Daoy (cell line): ENCODE data around the gene HGF. TPM values are rescaled to one million over a fixed set of nuclear protein-coding genes. Genes with fewer than 3 reads are reported as not detected.
"Not testable (repeated sequence)": the region's sequence is repeated elsewhere in the genome, so short reads cannot be mapped to it uniquely, and the experiment has no call there.

Experiments
- DNase-seq: peaks from one replicate; pipeline ENCODE4 v3.0.0-alpha.2; 2015; ENCODE audit warnings: low read depth
- total RNA-seq: library from RNA; depleted of rRNA; stranded (reverse); fragments of >200 nt; shearing (Covaris generic); gene quantifications from 2 replicates; pipeline ENCODE4 v1.2.3, GENCODE V29; 2014

Gene HGF
- total RNA-seq, 1 experiment from 2014 or later: not detected

DNA sequence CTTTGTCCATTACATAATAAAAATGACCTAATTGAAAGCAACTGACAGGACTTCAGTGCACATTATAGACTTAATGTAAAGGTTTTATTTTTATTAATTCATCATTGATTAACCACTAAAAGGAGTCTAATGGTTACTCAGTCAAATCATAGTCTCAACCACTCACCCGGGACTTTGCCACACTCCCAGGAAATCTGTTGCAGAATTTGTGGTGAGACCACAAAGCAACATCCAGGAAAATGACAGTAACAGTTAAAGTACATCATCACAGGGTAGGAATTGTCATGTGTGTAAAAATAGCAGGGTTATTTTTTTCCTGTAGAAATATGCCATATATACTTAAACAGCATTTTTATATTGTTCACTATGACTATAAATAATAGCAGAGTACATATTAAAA, 6.3 kb upstream of the HGF start:
- no peak for DNase-seq

DNA sequence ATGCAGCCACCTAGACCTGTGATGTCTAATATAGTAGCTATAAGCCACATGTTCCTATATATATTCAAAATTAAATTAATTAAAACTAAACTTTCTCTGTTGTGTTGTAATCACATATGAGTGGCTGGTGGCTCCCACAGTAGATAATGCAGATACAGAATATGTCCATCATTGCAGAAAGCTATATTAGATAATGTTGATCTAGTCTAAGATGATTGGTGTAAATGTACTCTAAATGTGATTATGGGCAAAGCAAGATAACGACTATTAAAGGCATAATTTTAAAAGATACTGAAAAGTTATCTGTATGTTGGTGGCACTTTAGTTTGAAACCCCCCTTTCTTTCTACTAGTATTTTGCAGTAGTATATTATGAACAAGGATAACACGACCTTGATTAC, 5.7 kb upstream of the HGF start:
- DNase-seq: no peak

DNA sequence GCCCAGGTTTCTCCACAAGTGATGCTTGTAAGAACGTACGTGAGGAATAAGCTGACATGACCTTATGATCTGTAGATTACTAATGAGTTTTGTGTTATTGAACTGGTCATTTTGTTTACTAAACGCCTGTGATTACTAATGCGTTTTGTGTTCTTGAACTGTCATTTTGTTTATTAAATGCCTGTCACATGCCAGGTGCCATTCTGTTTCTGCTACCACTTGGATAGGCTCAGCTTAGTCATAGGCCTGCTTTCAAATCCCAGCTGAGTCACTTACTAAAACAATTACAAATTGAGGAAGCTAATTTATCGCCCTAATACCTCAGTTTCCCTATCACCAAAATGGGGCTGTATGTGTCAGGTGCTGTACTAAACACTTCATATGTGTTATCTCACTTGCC, 4.7 kb upstream of the HGF start:
- no peak for DNase-seq

DNA sequence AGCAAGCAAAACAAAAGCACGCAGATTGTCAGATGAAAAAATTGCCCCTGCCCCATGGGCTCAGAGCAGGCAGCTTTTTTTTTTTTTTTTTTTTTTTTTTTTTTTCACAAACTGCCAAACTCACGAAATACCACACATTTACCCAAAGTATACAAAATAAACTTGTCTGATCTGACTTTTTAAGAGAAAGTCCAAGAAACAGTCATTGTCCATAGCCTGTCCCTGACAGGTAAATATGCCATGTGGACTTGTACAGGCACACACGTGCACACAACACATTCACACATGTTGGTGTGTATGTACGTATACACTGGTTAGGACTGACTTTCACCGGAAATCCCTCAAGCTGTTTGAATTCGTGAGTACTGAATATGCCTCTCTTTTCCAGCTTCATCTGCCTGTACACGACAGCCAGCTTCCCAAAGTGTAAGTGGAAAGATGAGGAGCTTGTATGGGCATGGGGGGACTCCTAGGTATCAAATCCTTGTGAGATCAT, 929 bp upstream of the HGF start:
- DNase-seq: no peak

DNA sequence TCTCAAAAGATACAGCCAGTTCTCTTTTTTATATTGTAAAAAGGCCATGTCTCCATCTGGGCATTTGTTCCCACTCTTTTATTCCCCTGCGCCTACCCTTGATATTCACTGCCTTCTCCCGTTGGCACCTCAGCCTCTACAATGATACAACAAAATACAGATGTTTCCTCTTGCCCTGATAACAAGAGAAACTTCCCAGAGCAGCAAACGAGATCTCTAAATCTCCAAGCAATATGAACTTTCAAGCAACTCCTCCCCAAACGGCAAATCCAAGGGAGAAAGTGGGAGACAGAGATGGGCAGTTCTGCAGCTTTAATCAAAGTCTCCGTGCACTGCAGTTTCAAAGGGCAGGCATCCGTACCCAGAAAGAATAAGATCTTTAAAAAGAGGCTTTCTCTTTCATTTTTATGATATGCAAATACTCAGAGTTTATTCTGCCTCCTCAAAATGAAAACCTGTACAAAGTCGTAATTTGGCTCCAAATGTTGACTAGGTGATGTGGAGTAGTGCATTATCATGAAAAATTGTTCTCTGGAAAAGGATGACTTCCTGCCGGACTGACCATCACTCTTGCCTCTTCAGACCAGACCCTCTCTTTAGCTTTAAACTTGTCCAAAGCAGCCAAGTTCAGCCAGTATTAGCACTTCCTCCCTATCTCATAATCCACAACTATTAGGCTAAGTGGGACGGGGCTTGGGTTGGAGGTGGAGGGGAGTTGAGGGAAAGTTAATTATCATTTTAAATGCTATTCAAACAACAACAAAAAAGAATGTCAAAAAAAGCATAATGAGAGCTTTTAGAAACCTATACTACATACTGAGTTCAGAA, 682 bp downstream of the HGF start:
- DNase-seq: no peak

DNA sequence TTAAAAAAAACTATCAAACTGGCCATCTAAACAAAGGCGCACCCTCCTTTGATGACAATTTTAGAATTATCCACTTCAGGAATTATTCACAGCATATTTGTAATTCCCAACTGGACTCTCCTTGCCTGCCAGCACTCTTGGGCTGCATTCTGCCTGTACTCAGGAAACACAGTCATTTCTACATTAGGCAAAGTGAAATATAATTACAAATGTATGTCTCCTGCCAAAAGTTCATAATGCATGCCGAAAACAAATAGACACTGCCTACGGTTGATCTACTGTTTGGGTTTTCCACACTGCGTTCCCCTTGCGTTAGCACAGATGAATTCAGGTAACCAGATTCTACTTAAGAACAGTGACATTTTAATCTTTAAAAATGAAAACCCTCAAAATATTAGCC, 1.9 kb downstream of the HGF start:
- no peak for DNase-seq

DNA sequence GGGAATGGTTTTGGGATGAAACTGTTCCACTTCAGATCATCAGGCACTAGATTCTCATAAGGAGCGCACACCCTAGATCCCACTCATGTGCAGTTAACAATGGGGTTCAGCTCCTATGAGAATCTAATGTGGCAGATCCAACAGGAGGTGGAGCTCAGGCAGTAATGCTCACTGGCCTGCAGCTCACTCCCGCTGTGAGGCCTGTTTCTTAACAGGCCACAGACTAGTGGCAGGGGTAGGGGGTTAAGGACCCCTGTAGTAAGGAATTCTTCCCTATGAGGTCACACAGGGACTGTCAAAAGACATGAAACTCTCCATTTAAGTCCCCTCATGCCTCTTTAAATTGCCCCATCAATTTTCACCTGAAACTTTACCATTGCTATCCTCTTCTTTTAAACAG, 8.0 kb downstream of the HGF start:
- no peak for DNase-seq

DNA sequence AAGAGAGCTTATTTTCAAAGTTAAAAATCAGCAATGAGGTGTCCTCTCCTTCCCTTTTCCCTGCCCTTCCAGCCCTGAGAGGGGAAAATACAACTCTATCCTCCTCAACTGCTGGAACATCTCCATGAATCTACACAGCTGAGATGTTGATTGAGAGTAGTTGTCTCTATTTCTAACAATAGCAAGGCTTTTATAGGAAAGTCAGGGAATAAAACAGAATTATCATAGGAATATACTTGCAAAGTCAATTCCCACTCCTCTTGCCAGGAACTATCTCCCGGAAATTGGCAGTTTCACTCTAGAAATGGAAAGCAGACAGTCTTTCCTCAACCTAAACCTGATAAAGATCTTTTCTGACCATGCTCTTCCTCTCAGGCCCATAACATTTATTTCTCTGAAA, 8.8 kb downstream of the HGF start:
- no peak for DNase-seq

DNA sequence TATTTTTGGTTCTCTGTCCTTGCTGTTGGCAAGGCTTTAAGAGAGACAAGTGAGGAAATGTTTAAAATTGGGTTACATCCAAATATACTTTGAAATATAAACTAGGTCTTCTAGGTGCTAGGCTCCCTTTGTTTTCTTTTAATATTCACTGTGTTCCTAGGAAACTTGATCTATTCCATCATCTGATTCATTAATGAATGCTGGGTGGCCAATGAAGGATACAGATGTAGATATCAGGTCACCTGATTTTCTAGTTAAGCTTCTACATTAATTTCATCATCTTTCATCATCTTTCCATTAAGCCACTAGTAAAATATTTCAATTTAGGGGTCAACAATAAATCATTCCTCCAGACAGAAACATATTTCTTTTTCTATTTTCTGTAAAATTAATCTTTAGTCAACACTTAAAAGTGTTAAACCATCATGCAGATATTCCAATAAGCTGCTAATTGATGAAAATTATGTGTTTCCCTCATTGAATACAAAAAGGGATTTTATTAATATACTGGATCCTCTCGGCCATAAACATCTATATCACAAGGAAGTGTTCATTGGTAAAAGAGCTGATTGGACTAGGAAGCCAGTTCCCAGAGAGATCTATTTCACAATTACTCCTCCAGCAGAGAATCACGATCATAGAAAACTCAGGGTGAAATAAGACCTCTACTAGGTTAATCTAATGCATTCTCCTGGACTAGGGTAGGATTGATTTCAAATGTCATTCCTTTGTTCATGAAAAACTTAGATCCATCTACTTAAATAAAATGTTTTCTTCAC, 14.7 kb downstream of the HGF start:
- DNase-seq: no peak

DNA sequence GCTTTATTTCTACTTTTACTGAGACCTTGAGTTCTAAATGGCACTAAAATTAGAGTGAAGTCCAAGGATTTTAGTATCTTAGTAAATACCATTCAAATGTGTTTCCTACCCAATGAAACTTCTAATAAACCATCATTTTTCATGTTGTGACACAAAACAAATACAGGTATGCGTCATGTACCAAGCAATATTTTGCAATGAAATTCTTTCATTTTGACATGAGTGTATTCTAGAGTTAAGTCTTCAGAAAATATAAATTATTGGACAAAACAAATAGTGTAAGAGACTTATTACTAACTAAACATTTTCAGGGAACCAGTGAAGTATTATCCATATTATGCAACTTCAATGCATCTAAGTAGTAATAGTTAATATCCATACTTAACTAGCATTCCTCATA, 16.5 kb downstream of the HGF start:
- no peak for DNase-seq

DNA sequence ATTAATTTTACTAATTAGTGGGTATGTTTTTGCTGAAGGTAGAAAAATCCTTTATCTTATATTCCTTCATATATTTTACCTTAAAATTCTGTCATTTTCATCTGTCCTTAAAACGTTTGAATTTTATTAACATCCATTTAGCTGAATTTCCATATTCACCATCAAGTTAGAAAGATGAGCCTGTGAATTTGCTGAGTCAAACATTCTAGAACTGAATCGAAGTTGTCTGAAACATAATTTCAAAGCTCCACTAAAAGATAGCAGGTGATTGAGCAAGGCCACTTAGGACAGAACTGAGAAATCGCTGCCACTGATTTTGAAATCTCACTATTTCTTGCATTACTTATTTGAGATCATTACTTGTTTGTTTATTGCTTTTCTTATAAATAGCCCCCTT, 17.5 kb downstream of the HGF start:
- no peak for DNase-seq

DNA sequence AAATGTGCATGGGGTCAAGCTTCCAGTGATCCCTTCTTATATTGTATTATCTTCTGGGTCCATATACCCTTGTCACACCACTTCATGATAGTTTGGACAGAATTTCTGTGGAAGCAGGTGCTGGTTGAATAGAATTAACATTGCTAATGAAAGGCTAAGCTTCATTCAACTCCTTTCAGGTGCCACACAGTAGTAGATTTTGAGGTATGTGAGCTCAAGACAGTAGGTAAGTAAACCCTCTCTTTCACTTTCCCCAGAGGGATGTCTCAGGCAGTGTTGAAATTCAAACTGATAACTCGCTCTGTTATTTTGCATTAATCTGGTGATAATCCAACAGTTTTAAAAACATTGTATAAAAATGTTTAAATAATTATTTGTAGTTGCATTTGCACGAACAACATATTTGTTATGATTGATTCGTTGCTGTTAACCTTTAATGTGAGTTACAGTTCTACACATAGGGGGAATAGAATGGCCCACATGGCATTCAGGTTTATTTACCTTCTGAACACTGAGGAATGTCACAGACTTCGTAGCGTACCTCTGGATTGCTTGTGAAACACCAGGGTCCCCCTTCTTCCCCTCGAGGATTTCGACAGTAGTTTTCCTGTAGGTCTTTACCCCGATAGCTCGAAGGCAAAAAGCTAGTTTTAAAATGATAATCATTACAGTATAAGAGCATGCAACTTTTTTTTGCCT, 18.1 kb downstream of the HGF start:
- DNase-seq: no peak

DNA sequence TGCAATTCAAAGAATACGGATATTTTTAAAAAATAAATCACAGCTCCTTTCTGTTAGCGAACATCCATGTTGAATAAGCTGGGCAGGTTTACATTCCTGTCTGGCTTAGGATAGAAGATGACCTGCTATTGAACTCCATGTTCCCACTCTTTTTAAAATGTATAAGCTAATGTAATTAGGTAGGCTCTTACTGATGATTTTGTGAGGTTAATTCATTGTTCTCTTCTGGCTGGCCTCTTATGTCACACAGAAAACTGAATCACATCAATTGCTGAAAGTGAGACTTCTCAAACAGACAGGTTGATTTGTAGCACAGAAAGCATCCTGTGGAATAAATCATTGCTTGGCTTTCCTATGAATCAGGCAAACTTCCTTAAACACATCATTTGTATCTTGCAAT, 24.2 kb downstream of the HGF start:
- no peak for DNase-seq

DNA sequence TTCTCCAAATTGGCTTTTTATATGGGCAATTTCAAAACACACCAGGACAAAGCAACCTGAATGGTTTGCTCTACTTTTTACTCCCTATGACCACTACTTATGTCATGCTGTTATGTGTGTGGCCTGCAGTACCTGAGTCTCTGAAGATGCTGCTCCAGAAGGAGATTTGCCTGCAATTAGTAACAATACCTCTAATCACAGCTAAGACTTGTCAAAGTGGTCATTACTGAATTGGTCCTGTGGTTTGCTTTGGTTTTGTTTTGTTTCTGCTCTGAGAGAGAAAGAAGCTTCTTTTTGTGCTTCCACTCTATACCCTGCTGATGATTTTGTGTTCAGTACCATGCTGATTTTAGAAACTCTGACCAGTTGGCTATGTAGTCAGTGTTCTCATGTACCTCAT, 25.5 kb downstream of the HGF start:
- no peak for DNase-seq

DNA sequence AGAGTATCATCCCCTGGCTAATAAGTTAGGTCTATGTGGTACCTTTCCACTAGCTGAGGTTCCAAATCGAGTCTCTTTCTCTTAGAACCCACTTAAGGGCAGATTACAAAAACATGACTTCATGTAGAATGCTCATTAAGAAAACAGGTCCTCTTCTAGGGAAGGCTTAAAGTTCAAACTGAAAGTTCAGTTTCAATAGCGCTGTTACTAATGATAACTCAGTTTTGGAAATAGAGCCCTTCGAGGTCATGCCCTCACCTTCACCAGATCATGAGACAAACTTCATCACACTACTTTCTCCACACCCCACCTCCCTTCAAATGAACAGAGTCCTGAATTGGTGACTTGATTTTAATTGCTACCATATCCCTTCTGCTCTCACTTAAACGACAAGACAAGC, 26.2 kb downstream of the HGF start:
- DNase-seq: no peak

DNA sequence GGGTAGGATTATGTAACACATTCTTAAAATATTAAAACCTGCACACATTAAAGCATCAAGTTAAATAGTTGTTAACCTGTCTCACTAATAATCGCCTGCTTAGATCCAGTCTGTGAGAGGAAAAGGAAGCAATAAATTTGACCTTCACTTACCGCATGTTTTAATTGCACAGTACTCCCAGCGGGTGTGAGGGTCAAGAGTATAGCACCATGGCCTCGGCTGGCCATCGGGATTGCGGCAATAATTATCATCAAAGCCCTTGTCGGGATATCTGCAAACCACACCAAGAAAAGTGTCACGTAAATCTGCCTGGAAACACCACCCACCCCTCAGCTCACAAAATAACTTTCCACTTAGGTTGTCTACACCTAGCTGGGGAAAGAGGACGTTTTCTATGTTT, 26.6 kb downstream of the HGF start:
- no peak for DNase-seq

DNA sequence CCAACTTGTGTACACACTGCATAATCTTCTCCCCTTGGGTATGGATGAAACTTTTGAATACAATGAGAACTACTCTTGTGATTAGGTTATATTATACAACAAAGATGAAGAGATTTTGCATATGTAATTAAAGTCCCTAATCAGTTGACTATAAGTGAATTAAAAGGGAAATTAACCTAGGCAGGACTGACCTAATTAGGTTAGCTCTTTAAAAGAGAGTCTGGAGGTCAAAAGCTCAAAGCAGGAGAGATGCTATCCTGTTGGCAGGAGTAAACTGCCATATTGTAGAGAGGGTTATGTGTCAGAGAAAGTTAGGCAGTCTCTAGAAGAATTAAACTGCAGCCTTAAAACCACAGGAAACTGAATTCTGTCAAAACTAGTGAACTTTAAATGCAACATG, 29.4 kb downstream of the HGF start:
- DNase-seq: no peak

DNA sequence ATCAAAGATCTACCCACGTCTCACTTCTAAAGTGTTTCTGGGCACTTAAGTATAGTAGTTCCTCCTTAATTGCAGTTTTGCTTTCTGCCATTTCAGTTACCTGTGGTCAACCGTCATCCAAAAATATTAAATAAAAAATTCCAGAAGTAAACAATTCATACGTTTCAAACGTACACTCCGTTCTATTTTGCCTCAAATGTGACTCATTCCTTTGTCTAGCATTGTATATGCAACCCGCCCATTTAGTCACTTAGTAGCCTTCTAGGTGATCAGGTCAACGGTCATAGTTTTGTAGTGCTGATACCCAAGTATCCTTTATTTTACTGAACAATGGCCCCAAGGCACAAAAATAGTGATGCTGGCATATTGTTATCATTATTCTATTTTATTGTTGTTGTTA, 33.8 kb downstream of the HGF start:
- peak; percentile 5 for DNase-seq

DNA sequence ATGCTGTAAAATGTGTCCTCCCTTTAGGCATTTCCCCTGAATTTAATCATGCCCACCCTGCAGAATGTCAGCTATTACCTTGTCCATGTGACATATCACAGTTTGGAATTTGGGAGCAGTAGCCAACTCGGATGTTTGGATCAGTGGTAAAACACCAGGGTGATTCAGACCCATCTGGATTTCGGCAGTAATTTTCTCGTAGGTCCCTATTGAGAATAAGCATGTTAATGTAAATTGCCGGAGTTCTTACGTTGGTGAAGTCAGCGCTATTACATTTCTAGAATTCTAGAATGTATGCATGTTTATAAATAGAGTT, 44.1 kb downstream of the HGF start:
- peak; percentile 84 for DNase-seq

DNA sequence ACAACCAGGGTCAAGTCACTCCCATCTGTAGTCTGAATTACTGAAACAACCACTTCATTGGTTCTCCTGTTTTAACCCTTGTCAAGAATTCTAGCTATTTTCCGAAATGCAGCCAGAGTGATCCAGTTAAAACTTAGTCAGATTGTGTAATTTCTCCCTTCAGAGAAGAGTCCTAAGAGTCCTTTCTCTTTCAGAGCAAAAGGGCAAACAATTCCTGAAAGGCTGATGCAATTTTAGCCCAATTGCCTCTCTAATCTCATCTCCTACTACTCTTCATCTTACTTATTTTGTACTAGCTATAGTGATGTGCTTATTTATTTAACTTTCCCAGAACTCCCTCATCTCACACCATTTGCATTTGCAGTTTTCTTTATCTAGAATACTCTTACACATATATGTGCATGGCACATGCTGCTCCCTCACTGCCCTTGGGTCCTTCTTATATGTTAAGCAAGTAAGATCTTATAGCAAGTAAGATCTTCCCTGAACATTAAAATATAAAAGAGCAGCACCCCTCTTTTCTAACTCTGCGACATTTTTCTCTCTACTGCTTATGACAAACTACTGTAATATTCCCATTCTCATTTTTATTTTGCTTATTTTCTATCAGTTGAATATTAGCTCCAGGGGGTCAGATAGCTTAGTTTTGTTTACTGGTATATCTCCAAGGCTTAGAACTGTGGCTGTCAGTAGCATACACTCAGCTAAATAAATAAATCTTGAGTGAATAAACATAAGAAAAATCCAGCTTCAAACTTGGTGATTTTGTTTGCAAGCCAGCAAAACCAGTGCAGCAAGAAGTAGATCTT, 44.6 kb downstream of the HGF start:
- DNase-seq: no peak

DNA sequence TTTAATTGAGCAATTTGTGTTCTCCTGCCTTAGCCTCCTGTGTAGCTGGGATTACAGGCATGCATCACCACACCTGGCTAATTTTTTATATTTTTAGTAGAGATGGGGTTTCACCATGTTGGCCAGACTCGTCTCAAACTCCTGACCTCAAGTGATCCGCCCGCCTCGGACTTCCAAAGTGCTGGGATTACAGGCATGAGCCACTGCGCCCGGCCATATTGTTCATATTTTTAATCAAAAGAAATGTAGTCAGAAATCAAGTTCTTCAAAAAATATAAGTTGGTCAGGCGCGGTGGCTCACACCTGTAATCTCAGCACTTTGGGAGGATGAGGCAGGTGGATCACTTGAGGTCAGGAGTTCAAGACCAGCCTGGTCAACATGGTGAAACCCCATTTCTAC, 47.6 kb downstream of the HGF start:
- not testable (repeated sequence) for DNase-seq

DNA sequence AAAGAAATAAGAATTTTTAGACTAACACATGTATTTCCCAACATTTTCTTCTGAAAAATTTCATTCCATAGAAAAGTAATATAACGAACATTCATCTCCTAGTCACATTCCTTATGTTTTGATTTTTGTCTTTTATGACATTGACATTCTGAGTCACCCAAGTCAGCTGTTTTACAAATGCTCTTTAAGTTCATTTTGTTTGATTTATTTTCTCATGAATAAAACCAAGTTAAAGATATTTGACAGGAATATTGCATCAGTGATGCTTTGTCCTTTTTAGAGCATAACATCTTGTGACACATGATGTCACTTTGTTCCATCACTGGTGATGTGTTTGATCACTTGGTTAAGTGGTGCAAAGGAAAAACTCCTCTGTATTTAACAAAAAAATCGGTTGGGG, 48.4 kb downstream of the HGF start:
- no peak for DNase-seq
